Neural progenitor cell (in vitro differentiated cells): ENCODE measurements around the gene ACTL7B. TPM values are rescaled to one million over a fixed set of nuclear protein-coding genes. Genes with fewer than 3 reads are reported as not detected.

ENCODE experiments used
- DNase-seq: peaks from one replicate; pipeline ENCODE4 v3.0.0-alpha.2; 2016; ENCODE audit warnings: low spot score
- H2AFZ ChIP-seq: fragments of 200-600 bp; sonication (generic); replicated peaks from 2 replicates; pipeline ENCODE4 v1.6.1; 2016; ENCODE audit warnings: antibody characterized with exemption
- H3F3A ChIP-seq: fragments of 200-600 bp; sonication (generic); 2 replicates; pipeline ENCODE4 v1.6.1; 2016; ENCODE audit warnings: antibody characterized with exemption, low read depth
- H3K27ac ChIP-seq: fragments of 200-600 bp; sonication (generic); 2 replicates; pipeline ENCODE4 v1.5.1; 2016; ENCODE audit warnings: mild to moderate bottlenecking
- H3K27me3 ChIP-seq: fragments of 200-600 bp; sonication (generic); 2 replicates; pipeline ENCODE4 v1.6.1; 2016; ENCODE audit warnings: mild to moderate bottlenecking, moderate library complexity
- H3K36me3 ChIP-seq: fragments of 200-600 bp; sonication (generic); 2 replicates; pipeline ENCODE4 v1.5.1; 2016
- H3K4me1 ChIP-seq: fragments of 200-600 bp; sonication (generic); 2 replicates; pipeline ENCODE4 v1.6.1; 2016; ENCODE audit warnings: mixed run types
- H3K4me2 ChIP-seq: fragments of 200-600 bp; sonication (generic); 2 replicates; pipeline ENCODE4 v1.6.1; 2016
- H3K4me3 ChIP-seq: fragments of 200-600 bp; sonication (generic); 2 replicates; pipeline ENCODE4 v1.5.1; 2016
- H3K79me2 ChIP-seq: fragments of 200-600 bp; sonication (generic); 2 replicates; pipeline ENCODE4 v1.6.1; 2016; ENCODE audit warnings: low read depth
- H3K9ac ChIP-seq: fragments of 200-600 bp; sonication (generic); 2 replicates; pipeline ENCODE4 v1.6.1; 2016
- H3K9me3 ChIP-seq: fragments of 200-600 bp; sonication (generic); 2 replicates; pipeline ENCODE4 v1.5.1; 2016; ENCODE audit warnings: low read depth
- H4K20me1 ChIP-seq: fragments of 200-600 bp; sonication (generic); 2 replicates; pipeline ENCODE4 v1.6.1; 2016; ENCODE audit warnings: low read depth
- H3K27ac Mint-ChIP-seq: 3 replicates; pipeline ENCODE4 v1.8.0; 2021; ENCODE audit warnings: mixed read lengths
- H3K27me3 Mint-ChIP-seq: 2 replicates; pipeline ENCODE4 v1.8.0; 2022; ENCODE audit warnings: low read depth, mild to moderate bottlenecking, inconsistent platforms, moderate library complexity, mixed read lengths; ENCODE audit not compliant: insufficient read depth
- H3K36me3 Mint-ChIP-seq: 3 replicates; pipeline ENCODE4 v1.8.0; 2021; ENCODE audit warnings: mixed read lengths
- H3K4me1 Mint-ChIP-seq: 3 replicates; pipeline ENCODE4 v1.8.0; 2021; ENCODE audit warnings: mixed read lengths
- H3K4me3 Mint-ChIP-seq: 3 replicates; pipeline ENCODE4 v1.8.0; 2021; ENCODE audit warnings: mild to moderate bottlenecking, moderate library complexity, mixed read lengths
- H3K9me3 Mint-ChIP-seq: 3 replicates; pipeline ENCODE4 v1.8.0; 2020; ENCODE audit warnings: mixed read lengths
- CTCF ChIP-seq: fragments of 200-600 bp; sonication (generic); IDR thresholded peaks from 2 replicates; pipeline ENCODE4 v1.5.1; 2017; ENCODE audit warnings: antibody characterized with exemption, mild to moderate bottlenecking
- EZH2 ChIP-seq: fragments of 200-600 bp; sonication (generic); IDR thresholded peaks from 2 replicates; pipeline ENCODE4 v1.6.1; 2017; ENCODE audit warnings: antibody characterized with exemption, mild to moderate bottlenecking, moderate library complexity
- EZH2phosphoT487 ChIP-seq: fragments of 200-600 bp; sonication (generic); IDR thresholded peaks from 2 replicates; pipeline ENCODE4 v1.6.1; 2017; ENCODE audit warnings: antibody characterized with exemption
- total RNA-seq: library from RNA; depleted of rRNA; stranded (reverse); fragments of >200 nt; gene quantifications from 2 replicates; pipeline ENCODE4 v1.2.3, GENCODE V29; 2015; ENCODE audit warnings: low replicate concordance

Gene ACTL7B
- total RNA-seq, 1 donor from 2014 or later: not detected

DNA sequence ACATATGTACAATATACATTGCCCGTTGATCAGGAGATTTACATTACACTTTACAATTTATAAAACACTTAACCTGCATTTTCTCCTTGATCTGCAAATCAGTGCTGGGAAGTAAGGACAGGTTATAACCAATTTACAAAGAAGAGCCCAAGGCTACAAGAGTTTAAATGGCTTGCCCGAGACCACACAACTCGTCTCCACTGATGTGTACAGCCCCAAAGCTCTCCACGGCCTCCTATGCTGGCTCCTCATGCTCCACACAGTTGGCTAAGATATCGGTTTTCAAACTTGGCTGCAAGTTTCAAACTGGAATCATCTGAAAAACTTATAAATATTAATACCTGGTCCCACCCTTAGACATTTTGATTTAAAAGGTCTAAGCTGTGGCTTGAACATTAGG is 10.3 kb downstream of the ACTL7B start:
- TF ChIP-seq CTCF (no peak), EZH2phosphoT487 (no peak), EZH2 (no peak)
- H3K9ac ChIP-seq: no peak overlapping the region
- H3K4me3 Mint-ChIP-seq: no peak overlapping the region
- H3K27ac ChIP-seq: no peak overlapping the region
- no peaks in the 10 kb centered on the region for H3K36me3 Mint-ChIP-seq
- peaks cover 6% of the 10 kb centered on the region for H3K4me1 Mint-ChIP-seq
- H2AFZ ChIP-seq: no peak overlapping the region
- H3K4me2 ChIP-seq: no peak overlapping the region
- H3K27me3 ChIP-seq: no peaks in the 10 kb centered on the region
- H4K20me1 ChIP-seq: no peaks in the 10 kb centered on the region
- H3K79me2 ChIP-seq: no peaks in the 10 kb centered on the region
- no peak overlapping the region for H3K4me3 ChIP-seq
- no peaks in the 10 kb centered on the region for H3K9me3 Mint-ChIP-seq
- no peaks in the 10 kb centered on the region for H3K4me1 ChIP-seq
- H3K36me3 ChIP-seq: no peaks in the 10 kb centered on the region
- H3K9me3 ChIP-seq: no peaks in the 10 kb centered on the region
- DNase-seq: no peak
- H3K27me3 Mint-ChIP-seq: peaks cover 2% of the 10 kb centered on the region
- no peak overlapping the region for H3K27ac Mint-ChIP-seq
- no peaks in the 10 kb centered on the region for H3F3A ChIP-seq

DNA sequence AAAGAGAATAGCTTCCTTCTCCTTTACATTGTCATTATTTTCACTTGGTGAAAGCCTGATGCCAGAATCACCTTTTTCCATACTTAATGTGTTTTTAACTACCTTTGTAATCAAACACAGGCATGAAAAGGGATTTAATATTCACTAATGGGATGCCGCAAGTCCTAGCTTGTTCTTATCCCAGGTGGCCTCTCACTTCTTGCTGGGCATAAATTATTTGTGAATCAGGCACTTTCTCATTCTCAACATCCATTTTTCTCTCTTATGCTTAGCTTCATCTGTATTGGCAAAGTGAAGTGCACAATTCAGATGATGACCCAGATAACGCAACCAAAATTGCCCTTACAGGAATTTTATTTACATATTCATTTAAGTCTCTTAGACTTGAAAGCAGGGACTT is 10.9 kb downstream of the ACTL7B start:
- Mint-ChIP-seq H3K9me3 (no peaks in the 10 kb centered on the region), H3K27me3 (no peaks in the 10 kb centered on the region)
- TF ChIP-seq EZH2phosphoT487: no peak
- TF ChIP-seq EZH2: no peak
- no peak for TF ChIP-seq CTCF

GRCh38 chr9:108844391-108844790 is 11.4 kb downstream of the ACTL7B start:
- Mint-ChIP-seq H3K27ac (no peak overlapping the region), H3K4me1 (peaks cover 6% of the 10 kb centered on the region), H3K36me3 (no peaks in the 10 kb centered on the region), H3K27me3 (no peaks in the 10 kb centered on the region), H3K4me3 (no peak overlapping the region), H3K9me3 (no peaks in the 10 kb centered on the region)
- H3K4me3 ChIP-seq: no peak overlapping the region
- no peaks in the 10 kb centered on the region for H3K9me3 ChIP-seq
- H3K27me3 ChIP-seq: no peaks in the 10 kb centered on the region
- H4K20me1 ChIP-seq: no peaks in the 10 kb centered on the region
- TF ChIP-seq EZH2 (no peak), CTCF (no peak), EZH2phosphoT487 (no peak)
- H3K79me2 ChIP-seq: no peaks in the 10 kb centered on the region
- no peak overlapping the region for H3K9ac ChIP-seq
- H2AFZ ChIP-seq: no peak overlapping the region
- no peaks in the 10 kb centered on the region for H3F3A ChIP-seq
- no peaks in the 10 kb centered on the region for H3K4me1 ChIP-seq
- no peaks in the 10 kb centered on the region for H3K36me3 ChIP-seq
- DNase-seq: no peak
- H3K27ac ChIP-seq: no peak overlapping the region
- H3K4me2 ChIP-seq: no peak overlapping the region

More for the DNA sequence above, 10.9 kb downstream of the ACTL7B start:
- H3K4me1 Mint-ChIP-seq: peaks cover 6% of the 10 kb centered on the region
- H3K4me2 ChIP-seq: no peak overlapping the region
- H3K4me3 Mint-ChIP-seq: no peak overlapping the region
- H3K79me2 ChIP-seq: no peaks in the 10 kb centered on the region
- H3K27ac ChIP-seq: no peak overlapping the region
- no peak for DNase-seq
- no peaks in the 10 kb centered on the region for H3K27me3 ChIP-seq
- no peaks in the 10 kb centered on the region for H3K36me3 ChIP-seq
- no peak overlapping the region for H3K9ac ChIP-seq
- no peaks in the 10 kb centered on the region for H4K20me1 ChIP-seq
- no peaks in the 10 kb centered on the region for H3K36me3 Mint-ChIP-seq
- no peaks in the 10 kb centered on the region for H3F3A ChIP-seq
- H3K4me1 ChIP-seq: no peaks in the 10 kb centered on the region
- no peak overlapping the region for H2AFZ ChIP-seq
- no peak overlapping the region for H3K27ac Mint-ChIP-seq
- H3K9me3 ChIP-seq: no peaks in the 10 kb centered on the region
- no peak overlapping the region for H3K4me3 ChIP-seq
